Measurements from ENCODE around the gene FAM228A. TPM values are rescaled to one million over a fixed set of nuclear protein-coding genes. Genes with fewer than 3 reads are reported as not detected.

The FAM228A gene
- 0.12 TPM in 1 of 2 replicates, not detected in the other for total RNA-seq

GRCh38 chr2:24174851-24175277 lies at the start of gene FAM228A:
Gene FAM228A, plus strand, starts transcription at chr2:24175053. Its CDS starts 428 bp downstream, at chr2:24175481.

Other genes starting within 250 kb of the FAM228A start
- gene ATAD2B, start 247.9 kb upstream of the FAM228A start, total RNA-seq, result 3.2 and 5.4 TPM in 2 replicates
- 11.9 and 14.4 TPM in 2 replicates for gene UBXN2A, start 234.6 kb upstream of the FAM228A start, total RNA-seq
- 0.10 TPM in 1 of 2 replicates, not detected in the other for gene MFSD2B, start 165.0 kb upstream of the FAM228A start, total RNA-seq
- gene WDCP, start 127.7 kb upstream of the FAM228A start, total RNA-seq, result 5.8 and 6.7 TPM in 2 replicates
- gene FKBP1B, start 125.3 kb upstream of the FAM228A start, total RNA-seq, result 5.6 and 7.2 TPM in 2 replicates
- 137 and 168 TPM in 2 replicates for gene SF3B6, start 98.7 kb upstream of the FAM228A start, total RNA-seq
- 25.2 and 26.0 TPM in 2 replicates for gene TP53I3, start 90.2 kb upstream of the FAM228A start, total RNA-seq
- 0.69 TPM in 1 of 2 replicates, not detected in the other for gene PFN4, start 51.7 kb upstream of the FAM228A start, total RNA-seq
- 5.0 and 8.9 TPM in 2 replicates for gene FAM228B, start 51.6 kb upstream of the FAM228A start, total RNA-seq
- gene ITSN2, start 185.5 kb downstream of the FAM228A start, total RNA-seq, result 7.6 and 11.4 TPM in 2 replicates